A673 (cell line): ENCODE results near the gene ARHGAP11A.
"Not testable (repeated sequence)": the region's sequence is repeated elsewhere in the genome, so short reads cannot be mapped to it uniquely, and the experiment has no call there.

Experiments used
- EZH2 ChIP-seq: fragments of 200-600 bp; sonication (generic); IDR thresholded peaks from 2 replicates; pipeline ENCODE4 v1.6.1; 2017; ENCODE audit warnings: borderline replicate concordance, low read depth, mild to moderate bottlenecking, mixed read lengths, antibody characterized with exemption, low read length; ENCODE audit not compliant: poor library complexity, severe bottlenecking
- TF ChIP-seq, protein P1 (sequence below): fragments of 300-800, 200-600 bp; sonication (generic); conservative IDR thresholded peaks from 2 replicates; pipeline ENCODE4 v1.5.1; 2017; ENCODE audit warnings: low read depth, mild to moderate bottlenecking, antibody characterized with exemption, low read length, moderate library complexity, mixed read lengths

GRCh38 chr15:32615871-32616426 lies 645 bp downstream of the ARHGAP11A start:
- TF ChIP-seq, protein P1, sequence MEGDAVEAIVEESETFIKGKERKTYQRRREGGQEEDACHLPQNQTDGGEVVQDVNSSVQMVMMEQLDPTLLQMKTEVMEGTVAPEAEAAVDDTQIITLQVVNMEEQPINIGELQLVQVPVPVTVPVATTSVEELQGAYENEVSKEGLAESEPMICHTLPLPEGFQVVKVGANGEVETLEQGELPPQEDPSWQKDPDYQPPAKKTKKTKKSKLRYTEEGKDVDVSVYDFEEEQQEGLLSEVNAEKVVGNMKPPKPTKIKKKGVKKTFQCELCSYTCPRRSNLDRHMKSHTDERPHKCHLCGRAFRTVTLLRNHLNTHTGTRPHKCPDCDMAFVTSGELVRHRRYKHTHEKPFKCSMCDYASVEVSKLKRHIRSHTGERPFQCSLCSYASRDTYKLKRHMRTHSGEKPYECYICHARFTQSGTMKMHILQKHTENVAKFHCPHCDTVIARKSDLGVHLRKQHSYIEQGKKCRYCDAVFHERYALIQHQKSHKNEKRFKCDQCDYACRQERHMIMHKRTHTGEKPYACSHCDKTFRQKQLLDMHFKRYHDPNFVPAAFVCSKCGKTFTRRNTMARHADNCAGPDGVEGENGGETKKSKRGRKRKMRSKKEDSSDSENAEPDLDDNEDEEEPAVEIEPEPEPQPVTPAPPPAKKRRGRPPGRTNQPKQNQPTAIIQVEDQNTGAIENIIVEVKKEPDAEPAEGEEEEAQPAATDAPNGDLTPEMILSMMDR = not testable (repeated sequence)
- TF ChIP-seq EZH2 = not testable (repeated sequence)
